H1 (cell line): ENCODE measurements around the gene RBFOX1. TPM values are rescaled to one million over a fixed set of nuclear protein-coding genes. Genes with fewer than 3 reads are reported as not detected.

Source experiments
- CTCF ChIA-PET: fragments of 300-600 bp; sonication (Branson Sonifier 250); formaldehyde crosslinking; loops from one replicate; lab custom pipeline; 2021; ENCODE audit not compliant: partially characterized antibody; lab: Charles Lee
- POLR2A ChIA-PET: fragments of 300-600 bp; sonication (Branson Sonifier 250); formaldehyde crosslinking; loops from one replicate; lab custom pipeline; 2021; ENCODE audit warnings: inconsistent platforms; ENCODE audit not compliant: partially characterized antibody; lab: Charles Lee
- DNase-seq, 2 experiments: peaks; one replicate each; pipeline versions ENCODE4 v3.0.0 to v3.0.0-alpha.2; 2010 to 2022; ENCODE audit warnings: low spot score in 2 of 2, low read depth in 1 of 2, mixed read lengths in 1 of 2
- FAIRE-seq: peaks from 2 replicates; lab custom pipeline; 2011; peaks lifted over from hg19 to GRCh38; lab: Jason Lieb, UNC
- H2AFZ ChIP-seq: 2 replicates; pipeline ENCODE4 v1.8.1; 2012; ENCODE audit warnings: low read length, inconsistent platforms
- H2AK5ac ChIP-seq: 2 replicates; pipeline ENCODE4 v1.6.1; 2013; ENCODE audit warnings: low read depth, low read length
- H2BK120ac ChIP-seq: replicated peaks from 2 replicates; pipeline ENCODE3; 2013; ENCODE audit warnings: low read depth, low read length, inconsistent platforms
- H2BK12ac ChIP-seq: 2 replicates; pipeline ENCODE4 v1.6.1; 2013; ENCODE audit warnings: low read depth, low read length
- H2BK15ac ChIP-seq: 2 replicates; pipeline ENCODE4 v1.6.1; 2013; ENCODE audit warnings: low read length
- H2BK20ac ChIP-seq: 2 replicates; pipeline ENCODE4 v1.6.1; 2013; ENCODE audit warnings: low read length
- H2BK5ac ChIP-seq: 2 replicates; pipeline ENCODE4 v1.6.1; 2013; ENCODE audit warnings: low read depth, low read length
- H3K14ac ChIP-seq: 2 replicates; pipeline ENCODE4 v1.6.1; 2013; ENCODE audit warnings: inconsistent platforms; ENCODE audit not compliant: insufficient read length
- H3K18ac ChIP-seq: 2 replicates; pipeline ENCODE4 v1.6.1; 2013; ENCODE audit warnings: low read length; ENCODE audit errors: extremely low read depth
- H3K23ac ChIP-seq: 2 replicates; pipeline ENCODE4 v1.6.1; 2013; ENCODE audit warnings: inconsistent platforms; ENCODE audit not compliant: insufficient read length
- H3K23me2 ChIP-seq: 2 replicates; pipeline ENCODE4 v1.6.1; 2013; ENCODE audit warnings: low read depth, low read length
- H3K27ac ChIP-seq: 2 replicates; pipeline ENCODE4 v1.6.1; 2011; ENCODE audit warnings: low read depth, low read length, inconsistent platforms
- H3K27me3 ChIP-seq, 4 experiments: replicated peaks in 1 of 4; 1 replicate in 1 of 4; 2 replicates in 3 of 4; pipeline versions ENCODE4 v1.6.1 to v1.8.1; 2011 to 2013; ENCODE audit warnings: low read length in 3 of 4, mild to moderate bottlenecking in 3 of 4, inconsistent platforms in 2 of 4, mixed read lengths in 2 of 4, moderate library complexity in 1 of 4; ENCODE audit not compliant: control insufficient read depth in 3 of 4, insufficient read depth in 3 of 4; ENCODE audit errors: extremely low read depth in 1 of 4
- H3K36me3 ChIP-seq, 4 experiments: 2 replicates each; pipeline versions ENCODE4 v1.6.1 to v1.8.1; 2011 to 2013; ENCODE audit warnings: mild to moderate bottlenecking in 4 of 4, low read length in 3 of 4, moderate library complexity in 2 of 4, control low read depth in 1 of 4, inconsistent platforms in 1 of 4; ENCODE audit not compliant: insufficient read depth in 4 of 4, control insufficient read depth in 2 of 4
- H3K4ac ChIP-seq: replicated peaks from 2 replicates; pipeline ENCODE3; 2013; ENCODE audit warnings: low read length, low read depth, mixed read lengths, inconsistent platforms; ENCODE audit not compliant: insufficient read length
- H3K4me1 ChIP-seq, 4 experiments: replicated peaks in 1 of 4; 1 replicate in 1 of 4; 2 replicates in 3 of 4; pipeline versions ENCODE4 v1.6.1 to v1.8.1; 2011 to 2013; ENCODE audit warnings: low read length in 3 of 4, inconsistent platforms in 2 of 4, mixed read lengths in 1 of 4; ENCODE audit not compliant: insufficient read depth in 4 of 4, control insufficient read depth in 3 of 4
- H3K4me2 ChIP-seq, 2 experiments: 2 replicates each; pipeline versions ENCODE4 v1.6.1 to v1.8.1; 2011 to 2013; ENCODE audit warnings: low read depth in 2 of 2, low read length in 2 of 2, control low read depth in 1 of 2, inconsistent platforms in 1 of 2, mild to moderate bottlenecking in 1 of 2; ENCODE audit not compliant: insufficient read depth in 1 of 2
- H3K4me3 ChIP-seq, 4 experiments: fragments of 200-600, 300-600 bp in 1 of 4; sonication (generic), shearing (Covaris generic), sonication (Bioruptor Twin) in 1 of 4; 2 replicates each; pipeline versions ENCODE4 v1.5.1 to v1.8.1; 2011 to 2016; ENCODE audit warnings: low read length in 4 of 4, low read depth in 3 of 4, control low read depth in 2 of 4, inconsistent platforms in 2 of 4, mild to moderate bottlenecking in 2 of 4, mixed read lengths in 1 of 4, moderate library complexity in 1 of 4; ENCODE audit not compliant: insufficient read depth in 2 of 4; ENCODE audit errors: extremely low read depth in 1 of 4
- H3K56ac ChIP-seq: replicated peaks from 2 replicates; pipeline ENCODE3; 2013; ENCODE audit warnings: low read depth, mild to moderate bottlenecking, mixed read lengths, low read length, inconsistent platforms; ENCODE audit not compliant: insufficient read length
- H3K79me1 ChIP-seq: 2 replicates; pipeline ENCODE4 v1.6.1; 2013; ENCODE audit warnings: low read depth, low read length, control low read depth
- H3K79me2 ChIP-seq, 2 experiments: 2 replicates each; pipeline versions ENCODE4 v1.6.1 to v1.8.1; 2012 to 2013; ENCODE audit warnings: low read length in 2 of 2, mild to moderate bottlenecking in 2 of 2, inconsistent platforms in 1 of 2; ENCODE audit not compliant: insufficient read depth in 2 of 2, control insufficient read depth in 1 of 2
- H3K9ac ChIP-seq, 4 experiments: replicated peaks in 1 of 4; 1 replicate in 1 of 4; 2 replicates in 3 of 4; pipeline versions ENCODE4 v1.6.1 to v1.8.1; 2011 to 2013; ENCODE audit warnings: low read depth in 3 of 4, low read length in 3 of 4, control low read depth in 2 of 4, mild to moderate bottlenecking in 2 of 4, moderate library complexity in 2 of 4, inconsistent platforms in 1 of 4; ENCODE audit errors: extremely low read depth in 1 of 4
- H3K9me3 ChIP-seq, 2 experiments: 2 replicates each; pipeline versions ENCODE4 v1.6.1 to v1.8.1; 2012 to 2013; ENCODE audit warnings: mild to moderate bottlenecking in 2 of 2, moderate library complexity in 2 of 2, control low read depth in 1 of 2, inconsistent platforms in 1 of 2, low read depth in 1 of 2, low read length in 1 of 2, mixed read lengths in 1 of 2; ENCODE audit not compliant: insufficient read depth in 2 of 2
- H4K20me1 ChIP-seq, 2 experiments: replicated peaks in 1 of 2; 2 replicates each; pipeline versions ENCODE3 to v1.8.1; 2011 to 2013; ENCODE audit warnings: inconsistent platforms in 2 of 2, low read length in 2 of 2, mild to moderate bottlenecking in 1 of 2; ENCODE audit not compliant: insufficient read depth in 2 of 2, control insufficient read depth in 1 of 2
- H4K5ac ChIP-seq: 2 replicates; pipeline ENCODE4 v1.6.1; 2013; ENCODE audit warnings: low read length, low read depth, mixed read lengths, inconsistent platforms; ENCODE audit not compliant: insufficient read length
- H4K8ac ChIP-seq: 2 replicates; pipeline ENCODE4 v1.8.0; 2013; ENCODE audit warnings: mild to moderate bottlenecking, moderate library complexity, low read length, inconsistent platforms; ENCODE audit not compliant: insufficient read depth; ENCODE audit errors: extremely low read depth
- H4K91ac ChIP-seq: replicated peaks from 2 replicates; pipeline ENCODE3; 2013; ENCODE audit warnings: low read length, mixed read lengths, inconsistent platforms; ENCODE audit not compliant: insufficient read length
- ASH2L ChIP-seq: fragments of 200-600, 300-600 bp; sonication (generic); IDR thresholded peaks from one replicate; pipeline ENCODE4 v1.7.1; 2017; ENCODE audit warnings: low read length
- CTBP2 ChIP-seq: IDR thresholded peaks from 2 replicates; pipeline ENCODE4 v1.7.0; 2011; ENCODE audit warnings: borderline replicate concordance, mild to moderate bottlenecking, moderate library complexity, mixed read lengths, low read length; ENCODE audit not compliant: insufficient read depth, insufficient read length
- EGR1 ChIP-seq: IDR thresholded peaks from 2 replicates; pipeline ENCODE4 v1.6.1; 2011; ENCODE audit warnings: low read depth, low read length, borderline replicate concordance
- EZH2 ChIP-seq: fragments of 200-600 bp; sonication (generic); IDR thresholded peaks from 2 replicates; pipeline ENCODE4 v1.7.1; 2012; ENCODE audit warnings: low read depth, mild to moderate bottlenecking, moderate library complexity, low read length, inconsistent platforms; ENCODE audit not compliant: severe bottlenecking
- KDM4A ChIP-seq: IDR thresholded peaks from one replicate; pipeline ENCODE4 v1.7.1; 2012; ENCODE audit warnings: low read depth, mild to moderate bottlenecking, moderate library complexity, low read length, inconsistent platforms; ENCODE audit not compliant: severe bottlenecking
- NRF1 ChIP-seq: IDR thresholded peaks from 2 replicates; pipeline ENCODE4 v1.6.1; 2011; ENCODE audit warnings: mild to moderate bottlenecking, low read depth, low read length, improper control_type of control experiment
- PHF8 ChIP-seq: fragments of 200-600 bp; sonication (generic); conservative IDR thresholded peaks from 2 replicates; pipeline ENCODE4 v1.7.1; 2012; ENCODE audit warnings: low read depth, mild to moderate bottlenecking, inconsistent platforms, low read length, moderate library complexity
- RXRA ChIP-seq: IDR thresholded peaks from 2 replicates; pipeline ENCODE4 v1.6.1; 2011; ENCODE audit warnings: low read depth, mild to moderate bottlenecking, low read length, moderate library complexity; ENCODE audit not compliant: insufficient read depth
- SIN3A ChIP-seq, 2 experiments: IDR thresholded peaks in 1 of 2; conservative IDR thresholded peaks in 1 of 2; 2 replicates each; pipeline ENCODE4 v1.6.1; 2011 to 2012; ENCODE audit warnings: low read length in 2 of 2, improper control_type of control experiment in 1 of 2, low read depth in 1 of 2, mild to moderate bottlenecking in 1 of 2
- SRF ChIP-seq: IDR thresholded peaks from 2 replicates; pipeline ENCODE4 v1.6.1; 2011; ENCODE audit warnings: mild to moderate bottlenecking, low read depth, low read length, moderate library complexity
- SUZ12 ChIP-seq: fragments of 200-600 bp; sonication (generic); IDR thresholded peaks from 2 replicates; pipeline ENCODE4 v1.6.1; 2012; ENCODE audit warnings: mild to moderate bottlenecking, inconsistent platforms, low read length, moderate library complexity, mixed read lengths
- WGBS, 2 experiments: shearing (Covaris generic) in 1 of 2; methylation state at CpG; one replicate each; pipeline versions ENCODE4 v1.1.6 to v1.1.7; 2013 to 2015; ENCODE audit warnings: low lambda C conversion rate in 2 of 2, mixed read lengths in 2 of 2, inconsistent platforms in 1 of 2, low coverage in 1 of 2, missing lambda C conversion rate in 1 of 2; ENCODE audit not compliant: insufficient replicate concordance in 2 of 2, insufficient coverage in 1 of 2, insufficient read length in 1 of 2; ENCODE audit errors: extremely low coverage in 1 of 2, missing lambda C conversion rate in 1 of 2; 5-methylcytosine and 5-hydroxymethylcytosine counted together
- polyA plus RNA-seq, 7 experiments: library from polyadenylated mRNA; depleted of rRNA in 3 of 7; stranded (reverse) in 5 of 7; unstranded in 2 of 7; fragments of >200 nt in 5 of 7; fragments of 200-250 nt in 2 of 7; gene quantifications; 1 replicate in 5 of 7; 2 replicates in 1 of 7; 4 replicates in 1 of 7; pipeline versions ENCODE4 v1.2.1 to v1.2.3, GENCODE V29; 2011 to 2013; ENCODE audit warnings: missing spikeins in 2 of 7, mixed read lengths in 2 of 7
- total RNA-seq: library from RNA; stranded (reverse); fragmentation: NEBNext Ultra II Directional; extraction: Animal tissue kit (Norgen Biotek cat#: 25700); gene quantifications from 2 replicates; pipeline ENCODE4 v1.2.1, GENCODE V29; 2021

RBFOX1 gene
- total and polyA plus RNA-seq, 2 of the 8 experiments (the other 6 are each of a cell fraction or from before 2014, with no cell fraction given): 1.7 to 2.8 TPM

DNA sequence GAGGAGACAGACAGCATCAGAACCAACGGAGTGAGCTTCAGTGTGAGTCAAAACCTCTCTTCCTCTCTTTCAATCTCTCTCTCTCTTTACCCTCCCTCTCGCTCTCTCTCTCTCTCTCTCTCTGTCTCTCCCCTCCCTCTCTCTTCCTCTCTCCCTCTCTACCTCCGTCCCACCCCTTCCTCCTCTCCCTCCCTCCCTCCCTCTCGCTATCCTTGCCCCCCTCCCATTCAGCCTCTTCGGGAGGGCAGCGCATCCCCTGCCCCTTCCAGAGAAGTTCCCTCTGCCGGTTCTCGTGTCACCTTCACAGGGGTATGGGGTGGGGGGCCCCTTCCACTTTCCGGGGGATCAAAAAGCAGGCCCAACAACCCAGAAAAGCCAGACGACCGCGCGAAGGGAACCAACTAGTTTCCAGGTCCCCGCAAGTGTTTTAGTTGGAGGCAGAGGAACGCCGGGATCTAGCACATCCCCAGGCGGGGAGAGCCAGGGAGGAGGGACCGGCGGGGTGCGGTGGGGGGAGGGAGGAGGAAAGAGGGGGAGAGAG lies 28.9 kb upstream of the RBFOX1 start:
- Histone ChIP-seq H4K5ac (no peak overlapping the region), H2BK20ac (no peak overlapping the region), H2BK5ac (no peak overlapping the region), H3K9ac (no peak overlapping the region), H3K79me1 (no peaks in the 10 kb centered on the region), H3K27me3 (peaks cover 2 to 36% (median 24%) of the 10 kb centered on the region in 4 experiments), H3K4ac (no peak overlapping the region), H4K91ac (no peak overlapping the region), H2AK5ac (no peak overlapping the region), H4K8ac (no peak overlapping the region; the same call in 1 of the 2 replicates), H3K23me2 (peaks cover 15% of the 10 kb centered on the region), H2BK120ac (no peak overlapping the region), H3K36me3 (no peaks in the 10 kb centered on the region), H3K4me3 (peak overlapping the region; percentile 73 to 99 (median 76)), H2BK15ac (no peak overlapping the region), H3K14ac (no peak overlapping the region), H3K23ac (no peak overlapping the region), H4K20me1 (peaks cover 0 to 2% of the 10 kb centered on the region in 2 experiments), H3K9me3 (no peaks in the 10 kb centered on the region), H2BK12ac (no peak overlapping the region), H3K4me2 (peak overlapping the region; percentile 98 to 99), H3K18ac (peak overlapping the region; percentile 42; the same call in 1 of the 2 replicates), H3K27ac (no peak overlapping the region), H3K56ac (no peak overlapping the region), H3K4me1 (peaks cover 0 to 13% (median 10%) of the 10 kb centered on the region in 4 experiments; a peak in 5 of 7 replicates), H3K79me2 (no peaks in the 10 kb centered on the region), H2AFZ (peak overlapping the region; percentile 83; the same call in 1 of the 2 replicates)
- POLR2A ChIA-PET: interaction anchor here (0.5 to 1.1 kb wide), 2 partner anchors 351 to 619 kb away, joined by 3 read pairs; no protein-coding TSS in a partner anchor
- FAIRE-seq: no peak
- CTCF ChIA-PET: interaction anchor here (0.6 to 3.4 kb wide), 9 partner anchors 8 to 844 kb away, joined by 3 to 15 read pairs (median 4); no protein-coding TSS in a partner anchor
- 4% methylated on average over 5 of the region's 20 CpGs; no CpG with 5 or more reads in 1 of the 2 experiments for WGBS, 2 experiments
- DNase-seq: peak in 1 of 2 experiments; percentile 73
- TF ChIP-seq PHF8 (no peak), SUZ12 (0 out of 2 replicates have a peak, but pooled peaks have one; percentile 1), EGR1 (peak; percentile 80), SRF (no peak), KDM4A (peak; percentile 75), ASH2L (peak; percentile 83), RXRA (no peak), EZH2 (no peak), CTBP2 (no peak), SIN3A (conservative IDR thresholded peaks at IDR 0.05 in 1 of 2, IDR thresholded peaks at IDR 0.05 in 1 of 2; ENCODE audit: low read depth in 1 of 2, low read length in 2 of 2) (0 out of 4 replicates have a peak, but pooled peaks of 1 of the 2 experiments have one; percentile 66), NRF1 (no peak)
